Hepatic stellate cell (primary cell): ENCODE measurements around the gene WAPL.

Experiments
- DNase-seq: peaks from one replicate; pipeline ENCODE4 v3.0.0; 2011; ENCODE audit warnings: low spot score

The WAPL gene

DNA sequence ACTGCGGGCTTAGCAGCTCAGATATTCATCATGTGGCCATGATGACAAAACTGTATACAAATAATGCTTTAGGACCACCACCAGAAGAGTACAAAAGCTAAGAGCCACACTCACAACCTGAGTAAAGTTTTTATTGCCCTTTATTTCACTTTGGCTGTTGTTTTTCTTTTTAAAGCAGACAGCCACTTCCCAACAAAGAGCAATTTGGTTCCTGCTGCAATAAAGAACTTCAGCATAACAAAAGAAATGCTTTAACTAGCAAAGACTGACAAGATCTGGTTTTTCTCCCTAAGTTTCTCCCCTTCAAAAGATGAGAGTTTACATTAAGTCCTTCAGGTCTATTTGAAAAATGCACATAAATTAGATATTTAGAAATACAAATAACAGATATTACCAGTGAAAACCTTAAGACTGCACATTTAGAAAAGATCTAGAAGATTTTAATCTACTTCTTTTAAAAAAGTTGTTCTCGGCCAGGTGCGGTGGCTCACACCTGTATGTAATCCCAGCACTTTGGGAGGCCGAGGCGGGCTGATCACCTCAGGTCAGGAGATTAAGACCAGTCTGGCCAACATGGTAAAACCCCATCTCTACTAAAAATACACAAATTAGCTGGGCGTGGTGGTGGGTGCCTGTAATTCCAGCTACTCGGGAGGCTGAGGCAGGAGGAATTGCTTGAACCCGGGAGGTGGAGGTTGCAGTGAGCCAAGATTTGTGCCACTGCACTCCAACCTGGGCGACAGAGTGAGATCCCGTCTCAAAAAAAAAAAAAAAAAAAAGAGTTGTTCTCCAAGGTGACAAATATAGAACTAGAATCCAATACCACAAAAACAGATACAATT, 59.4 kb downstream of the WAPL start:
- DNase-seq, result no peak

DNA sequence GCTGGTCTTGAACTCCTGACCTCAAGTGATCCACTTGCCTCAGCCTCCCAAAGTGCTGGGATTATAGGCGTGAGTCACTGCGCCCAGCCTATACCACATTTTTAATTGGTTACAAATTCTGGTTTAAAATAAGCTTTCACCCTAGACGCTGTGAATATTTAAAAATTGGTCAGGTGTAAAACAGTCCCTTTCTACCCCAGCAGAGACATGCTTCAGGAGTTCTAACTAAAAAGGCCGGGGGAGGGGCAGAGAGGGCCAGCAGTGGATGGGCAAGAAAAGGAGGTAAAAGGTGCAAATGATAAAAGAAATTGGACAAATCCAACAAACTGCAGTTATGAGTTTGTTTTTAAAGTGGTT, 70.0 kb downstream of the WAPL start:
- no peak for DNase-seq

DNA sequence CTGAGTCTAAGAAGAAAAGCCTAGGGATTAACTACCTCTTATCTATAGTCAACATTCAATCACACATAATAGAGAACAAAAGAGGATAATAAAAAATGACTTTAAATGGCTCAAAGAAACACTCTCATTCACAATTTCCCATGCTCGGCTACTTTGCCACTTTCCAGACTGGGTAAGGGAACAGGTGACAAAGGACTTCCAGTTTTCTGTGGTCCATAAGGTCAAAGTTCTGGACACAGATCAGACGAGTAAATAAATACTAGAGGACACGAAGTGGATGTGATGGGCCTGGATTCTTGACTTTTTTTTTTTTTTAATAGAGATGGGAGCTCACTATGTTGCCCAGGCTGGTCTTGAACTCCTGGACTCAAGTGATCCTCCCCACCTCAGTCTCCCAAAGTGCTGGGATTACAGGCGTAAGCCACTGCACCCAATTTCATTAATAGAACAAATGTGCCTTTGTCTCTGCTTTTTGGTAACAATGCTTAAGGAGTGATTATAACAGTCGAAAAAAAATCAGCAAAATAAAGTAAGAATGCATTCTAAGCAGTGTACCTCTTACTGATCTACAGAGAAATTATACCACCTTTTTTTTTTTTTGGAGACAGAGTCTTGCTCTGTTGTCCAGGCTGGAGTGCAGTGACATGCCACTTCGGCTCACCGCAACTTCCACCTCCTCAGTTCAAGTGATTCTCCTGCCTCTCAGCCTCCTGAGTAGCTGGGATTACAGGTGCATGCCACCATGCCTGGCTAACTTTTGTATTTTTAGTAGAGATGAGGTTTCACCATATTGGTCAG, 70.6 kb downstream of the WAPL start:
- DNase-seq, result no peak

DNA sequence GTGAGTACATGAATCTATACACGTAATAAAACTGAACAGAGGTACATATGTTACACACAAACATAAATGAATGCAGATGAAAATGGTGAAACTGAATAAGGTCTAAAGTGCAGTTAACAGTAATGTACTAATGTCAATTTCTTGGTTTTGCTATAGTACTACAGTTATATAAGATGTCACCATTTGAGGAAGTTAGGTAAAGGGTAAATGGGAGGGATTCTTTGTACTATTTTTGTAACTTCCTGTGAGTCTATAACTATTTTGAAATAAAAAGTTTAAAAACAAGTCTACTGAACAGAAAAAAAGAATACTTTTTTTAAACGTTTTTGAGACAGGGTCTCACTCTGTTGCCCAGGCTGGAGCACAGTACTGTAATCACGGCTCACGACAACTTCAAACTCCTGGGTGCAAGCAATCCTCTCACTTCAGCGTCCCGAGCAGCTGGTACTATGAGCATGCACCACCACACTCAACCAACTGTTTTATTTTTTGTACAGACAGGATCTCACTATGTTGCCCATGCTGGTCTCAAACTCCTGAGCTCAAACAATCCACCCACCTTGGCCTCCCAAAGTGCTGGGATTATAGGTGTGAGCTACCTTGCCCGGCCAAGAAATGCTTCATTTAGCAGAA, 71.5 kb downstream of the WAPL start:
- no peak for DNase-seq

DNA sequence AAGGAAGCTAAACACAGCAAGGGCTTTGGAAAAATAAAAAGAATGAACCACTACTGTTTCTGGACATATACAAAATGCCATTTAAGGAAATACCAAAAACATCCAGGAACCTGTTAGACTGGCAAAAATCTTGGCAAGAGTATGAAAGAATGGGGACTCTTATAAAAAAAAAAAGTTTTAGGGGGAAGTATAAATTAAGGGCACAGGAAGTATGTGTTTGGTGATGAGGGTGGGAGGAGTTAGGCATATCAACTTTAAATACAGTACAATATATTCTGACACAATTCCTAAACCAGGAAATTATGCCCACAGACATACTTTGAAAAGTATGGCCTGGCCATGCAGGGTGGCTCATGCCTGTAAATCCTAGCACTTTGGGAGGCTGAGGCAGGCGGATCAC, 74.2 kb downstream of the WAPL start:
- DNase-seq, result no peak

DNA sequence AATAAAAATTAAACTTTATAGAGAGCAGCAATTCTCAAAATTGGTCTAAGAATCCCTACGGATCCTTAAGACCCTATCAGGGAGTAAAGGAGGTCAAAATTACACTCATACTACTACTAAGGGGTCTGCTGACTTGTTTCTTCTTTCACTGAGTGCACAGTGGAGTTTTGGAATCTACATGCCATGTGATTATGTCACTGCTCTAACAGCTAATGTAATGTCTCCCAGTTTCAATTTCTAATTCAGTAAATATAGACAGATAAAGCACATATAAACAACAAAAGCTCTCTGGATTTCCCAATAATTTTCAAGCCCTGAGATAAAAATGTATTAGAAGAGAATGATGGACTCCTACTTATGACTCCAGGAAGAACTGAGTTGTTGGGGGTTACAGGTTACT, 74.6 kb downstream of the WAPL start:
- DNase-seq, result no peak

DNA sequence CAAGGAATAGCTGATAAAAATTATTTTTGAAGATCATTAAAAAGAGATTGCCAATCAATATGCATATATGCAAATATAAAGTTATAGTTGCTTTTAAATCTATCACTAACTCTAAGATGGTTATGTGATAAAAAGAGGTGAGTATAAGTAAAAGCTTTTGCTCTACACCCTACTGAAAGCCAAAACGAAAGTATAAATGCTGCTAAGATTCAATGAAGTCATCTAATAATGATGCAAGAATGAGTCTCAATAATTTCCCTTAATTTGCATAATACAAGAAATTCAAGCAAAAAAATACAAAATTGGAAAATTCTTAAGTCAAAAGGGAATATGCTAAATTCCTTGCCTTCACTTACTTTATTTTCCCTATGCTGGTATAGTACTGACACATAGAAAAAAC, 75.2 kb downstream of the WAPL start:
- no peak for DNase-seq

DNA sequence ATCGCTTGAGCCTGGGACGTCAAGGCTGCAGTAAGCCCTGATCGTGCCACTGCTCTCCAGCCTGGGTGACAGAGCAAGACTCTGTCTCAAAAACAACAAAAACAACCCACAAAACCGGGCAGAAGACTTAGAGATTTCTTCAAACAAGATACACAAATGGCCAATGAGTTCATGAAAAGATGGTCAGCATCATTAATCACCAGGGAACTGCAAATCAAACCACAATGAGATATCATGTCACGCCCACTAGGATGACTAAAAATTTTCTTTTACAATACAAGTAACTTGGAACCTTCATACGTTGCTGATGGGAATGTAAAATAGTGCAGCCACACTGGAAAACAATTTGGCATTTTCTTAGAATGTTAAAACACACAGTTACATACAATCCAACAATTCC, 77.7 kb downstream of the WAPL start:
- no peak for DNase-seq

DNA sequence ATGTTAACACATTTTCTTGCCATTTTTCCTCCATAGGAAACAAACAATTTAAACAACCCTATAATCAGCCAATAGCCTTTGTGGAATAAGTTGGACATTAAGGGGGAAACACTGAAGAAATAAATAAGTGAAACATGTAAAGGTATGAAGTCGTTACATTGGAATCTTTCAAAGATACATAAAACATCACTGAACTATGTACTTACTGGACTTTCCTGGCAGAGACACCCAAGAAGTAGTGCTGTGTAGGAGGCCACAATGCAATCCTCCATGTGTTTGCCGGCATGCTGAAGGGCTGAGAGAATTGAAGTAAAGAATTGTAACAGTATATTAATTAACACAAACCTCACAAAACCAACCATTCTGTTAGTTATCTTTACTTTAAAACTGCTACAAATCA, 78.5 kb downstream of the WAPL start:
- DNase-seq, result no peak

DNA sequence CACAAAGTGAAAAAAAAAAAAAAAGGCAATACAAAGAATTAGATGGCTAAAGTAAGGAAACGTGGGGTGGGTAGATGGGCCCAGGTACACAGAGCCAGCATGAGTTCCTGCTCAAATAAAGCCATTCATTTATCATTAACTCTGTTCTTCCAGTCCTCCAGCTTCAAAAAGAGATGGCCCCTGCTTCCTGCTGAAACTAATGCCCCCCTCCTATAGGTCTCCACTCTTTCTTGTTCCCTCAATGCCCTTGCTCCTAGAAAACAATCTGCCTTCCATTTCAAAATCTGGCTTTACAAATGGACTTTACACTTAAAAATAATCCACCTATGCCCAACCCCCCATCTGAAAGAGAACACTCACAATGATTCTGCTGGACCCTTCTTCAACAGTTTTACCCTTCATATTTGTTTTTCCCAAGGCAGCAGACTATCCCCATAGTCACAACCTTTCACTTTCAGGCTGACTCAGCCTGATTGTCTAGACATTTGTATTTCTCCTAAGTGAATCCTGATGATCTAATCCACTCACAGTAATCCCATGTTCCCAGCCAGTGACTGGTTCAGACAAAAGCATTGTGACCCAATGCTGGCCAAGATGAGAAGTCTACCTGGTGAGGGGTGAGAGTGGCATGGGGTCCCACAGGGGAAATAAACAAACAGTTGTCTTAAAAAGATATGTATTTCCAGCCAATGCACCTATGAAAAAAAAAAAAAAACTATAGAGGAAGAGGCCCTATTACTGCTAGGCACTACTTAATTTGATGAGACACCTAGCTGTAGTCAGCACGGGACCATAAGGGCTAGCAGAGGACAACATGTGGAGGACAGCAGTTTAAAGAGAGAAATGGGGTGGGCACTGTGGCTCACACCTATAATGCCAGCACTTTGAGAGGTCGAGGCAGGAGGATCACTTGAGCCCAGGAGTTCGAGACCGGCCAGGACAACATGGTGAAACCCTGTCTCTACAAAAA, 80.4 kb downstream of the WAPL start:
- peak; percentile 55 for DNase-seq

DNA sequence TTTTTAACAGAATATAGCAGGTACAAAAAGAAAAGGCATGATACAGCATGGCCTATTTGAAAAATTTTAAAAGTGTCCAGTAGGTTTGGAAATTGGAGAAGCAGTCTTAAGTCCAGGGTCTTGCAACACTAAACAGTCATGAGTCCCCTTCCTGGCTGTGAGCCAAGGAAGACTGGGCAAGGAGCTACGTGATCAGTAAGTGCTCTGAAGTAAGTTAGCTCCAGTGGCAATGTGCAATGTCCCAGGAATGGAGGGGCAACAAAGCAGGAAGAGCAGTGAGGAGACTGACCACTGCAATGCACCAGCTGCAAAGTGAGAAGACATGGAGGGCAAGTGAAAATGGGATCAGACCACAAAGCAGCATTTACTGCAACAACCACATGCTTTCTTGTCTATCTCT, 82.0 kb downstream of the WAPL start:
- DNase-seq, result no peak

DNA sequence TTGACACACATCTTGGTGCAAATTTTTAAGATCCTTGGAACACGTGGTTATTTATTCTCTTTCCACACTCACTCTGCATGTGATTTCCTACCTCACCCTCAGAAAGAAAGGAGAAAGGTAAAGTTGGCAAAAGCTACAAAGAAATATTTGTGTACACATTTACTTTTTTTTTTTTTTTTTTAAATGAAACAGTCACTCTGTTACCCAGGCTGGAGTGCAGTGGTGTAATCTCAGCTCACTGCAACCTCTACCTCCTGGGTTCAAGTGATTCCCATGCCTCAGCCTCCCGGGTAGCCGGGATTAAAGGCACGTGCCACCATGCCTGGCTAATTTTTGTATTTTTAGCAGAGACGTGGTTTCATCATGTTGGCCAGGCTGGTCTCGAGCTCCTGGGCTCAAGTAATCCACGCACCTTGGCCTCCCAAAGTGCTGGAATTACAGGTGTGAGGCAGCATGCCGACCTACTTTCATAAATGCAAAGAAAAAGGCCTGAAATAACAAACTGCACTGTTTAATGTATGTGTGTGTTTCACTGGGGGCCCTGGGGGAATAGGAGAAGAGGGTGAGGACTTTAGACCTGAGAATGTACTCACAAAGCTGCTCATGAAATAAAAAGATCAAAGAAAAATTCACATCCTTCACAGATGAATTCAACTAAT, 83.4 kb downstream of the WAPL start:
- no peak for DNase-seq

DNA sequence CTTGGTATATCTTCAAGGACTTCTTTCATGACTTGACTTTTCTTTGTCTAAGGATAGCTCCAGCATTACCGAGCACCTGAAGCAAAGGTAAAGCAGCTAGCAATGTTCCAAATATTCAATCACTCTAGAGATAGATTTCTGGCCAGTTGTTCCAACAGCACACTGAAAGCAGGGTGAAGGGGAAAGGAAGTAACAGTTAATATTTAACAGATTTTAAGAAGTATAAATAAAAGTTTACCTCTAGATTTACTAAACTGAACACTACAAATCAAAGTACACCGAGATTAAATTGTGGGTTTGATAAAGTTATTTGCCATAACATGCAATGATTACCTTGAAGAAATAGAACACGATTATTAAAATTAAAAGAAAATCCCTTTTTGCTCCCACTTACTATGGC, 84.1 kb downstream of the WAPL start:
- DNase-seq, result no peak

DNA sequence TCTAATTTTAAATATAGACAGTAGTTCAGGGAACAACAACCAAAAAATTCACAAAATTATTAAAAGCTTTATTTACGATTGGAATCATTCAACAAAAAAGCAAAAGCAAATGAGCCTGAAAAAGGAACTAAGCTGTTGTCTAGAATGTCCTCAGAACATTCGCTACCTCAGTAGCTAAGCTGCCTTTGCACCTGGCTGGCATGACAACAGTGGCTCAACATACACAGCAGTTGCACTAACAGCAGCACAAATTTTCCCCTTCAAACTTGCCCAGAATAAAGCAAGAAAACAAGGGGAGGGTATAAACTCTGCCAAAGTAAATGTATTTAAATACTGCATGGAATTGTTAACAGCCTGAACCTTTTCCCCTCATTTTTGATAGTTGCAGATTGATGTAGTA, 84.6 kb downstream of the WAPL start:
- no peak for DNase-seq

DNA sequence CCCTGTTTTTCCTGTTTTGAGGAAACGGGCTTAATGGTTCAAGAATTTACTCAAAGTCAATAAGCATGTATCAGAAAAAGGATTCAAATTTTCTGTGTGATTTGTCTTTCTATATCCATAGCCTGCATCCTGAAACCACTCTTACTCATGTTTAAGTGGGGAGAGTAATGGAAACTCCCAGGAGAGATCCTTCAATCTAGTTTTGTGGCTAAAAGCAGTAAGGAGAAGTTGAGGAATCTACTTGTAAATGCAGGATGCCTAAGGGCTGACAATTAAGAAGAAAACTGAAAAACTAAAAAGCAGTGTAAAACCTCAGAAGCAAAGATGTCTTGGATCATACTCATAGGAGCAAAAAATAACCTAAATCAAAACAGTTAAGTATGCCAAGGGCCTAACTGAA, 86.9 kb downstream of the WAPL start:
- no peak for DNase-seq

DNA sequence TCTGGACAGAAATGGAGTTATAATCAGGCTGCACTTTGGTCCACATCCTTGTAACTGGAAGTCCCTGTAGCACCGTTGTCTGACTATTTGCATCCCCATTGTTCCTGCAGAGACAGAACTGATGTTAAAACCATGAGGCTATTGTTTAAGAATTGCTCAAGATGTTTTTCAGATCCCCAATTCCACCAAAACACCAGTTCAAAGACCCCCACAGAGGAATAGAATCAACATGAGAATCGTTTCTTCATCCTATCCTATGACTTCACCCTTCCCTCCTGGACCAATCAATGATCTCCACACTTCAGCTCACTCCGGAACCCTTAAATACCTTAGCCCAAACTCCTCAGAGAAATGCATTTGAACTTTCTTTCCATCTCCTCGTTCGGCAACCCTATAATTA, 97.9 kb downstream of the WAPL start:
- DNase-seq, result no peak

DNA sequence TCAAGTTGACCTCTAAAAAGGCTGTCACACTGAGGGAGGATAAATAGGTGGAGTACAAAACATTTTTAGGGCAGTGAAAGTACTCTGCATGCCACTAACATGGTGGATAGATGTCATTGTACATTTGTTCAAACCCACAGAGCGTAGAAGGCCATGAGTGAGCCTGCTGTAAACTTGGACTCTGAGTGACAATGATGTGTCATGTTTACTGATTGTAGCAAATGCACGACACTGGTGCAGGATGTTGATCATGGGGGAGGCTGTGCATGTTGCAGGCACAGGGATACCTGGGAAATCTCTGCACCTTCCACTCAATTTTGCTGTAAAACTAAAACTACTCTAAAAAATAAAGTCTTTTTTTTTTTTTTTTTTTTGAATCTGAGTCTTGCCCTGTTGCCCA, 102.5 kb downstream of the WAPL start:
- DNase-seq, result no peak

DNA sequence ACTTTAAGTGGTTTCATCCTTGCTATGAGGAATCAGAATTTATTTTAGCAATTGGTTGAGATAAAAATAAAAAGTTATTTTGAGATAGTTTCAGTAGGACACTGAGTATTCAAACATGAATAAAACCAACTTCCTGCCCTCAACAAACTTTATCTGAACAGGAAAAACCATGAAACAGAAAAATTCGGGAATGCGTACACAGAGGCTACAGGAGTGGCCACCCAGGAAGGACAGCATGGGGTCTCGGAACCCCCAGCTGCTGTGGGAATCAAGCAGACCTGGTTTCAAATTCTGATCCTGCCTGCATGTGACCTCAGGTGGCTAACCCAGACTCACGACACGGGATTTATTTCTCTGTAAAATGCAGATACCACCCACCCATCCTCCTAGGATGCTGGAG, 106.0 kb downstream of the WAPL start:
- DNase-seq, result no peak

DNA sequence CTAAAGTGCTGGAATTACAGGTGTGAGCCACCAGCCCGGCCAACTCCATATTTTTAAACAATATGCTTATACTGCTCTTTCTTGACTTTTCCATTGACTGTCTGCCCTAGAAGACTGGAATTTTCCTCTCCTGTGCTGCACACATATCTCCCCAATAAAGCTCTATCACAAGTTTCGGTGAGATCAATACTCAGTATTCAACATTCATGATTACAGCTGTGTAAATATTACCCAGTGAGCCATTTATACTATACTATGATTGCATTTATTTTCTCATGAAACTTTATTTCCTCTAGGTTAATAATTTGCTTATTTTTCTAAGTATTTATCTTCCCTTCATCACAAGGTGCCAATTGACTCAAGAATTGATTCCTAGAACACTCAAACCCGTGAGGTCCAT, 106.5 kb downstream of the WAPL start:
- no peak for DNase-seq

DNA sequence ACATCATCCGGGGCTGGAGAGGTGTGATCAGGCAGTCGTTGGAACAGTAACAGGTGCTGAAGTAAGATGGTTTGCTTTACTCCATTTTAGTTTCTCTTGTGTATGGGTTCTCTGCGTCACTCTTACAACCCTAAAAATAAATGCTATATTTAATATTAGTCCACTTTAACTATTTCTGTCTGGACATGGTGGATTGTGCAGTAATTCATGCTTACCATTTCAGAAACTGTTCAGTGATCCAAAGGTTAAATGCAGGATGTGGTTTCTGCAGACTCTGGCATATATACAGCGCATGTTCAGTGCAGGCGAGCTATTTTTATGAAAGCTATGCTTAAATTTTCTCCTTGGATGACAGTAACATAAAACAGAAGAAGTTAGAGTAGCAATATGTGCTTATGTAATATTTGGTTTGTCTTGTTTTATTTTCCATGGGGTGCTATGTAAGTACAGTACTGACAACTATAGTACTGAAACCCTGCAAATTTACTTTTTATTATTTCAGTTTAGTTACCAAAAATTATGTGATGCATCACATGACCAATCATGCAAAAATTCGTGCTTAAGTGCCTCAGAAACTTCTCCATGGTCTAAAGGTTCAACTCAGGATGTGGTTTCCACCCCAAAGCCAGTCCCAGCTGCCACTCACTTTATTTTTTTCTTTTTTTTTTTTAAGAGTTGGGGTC, 108.4 kb downstream of the WAPL start:
- DNase-seq, result no peak
